ENCODE results near the gene CDC25B.

CDC25B gene

DNA sequence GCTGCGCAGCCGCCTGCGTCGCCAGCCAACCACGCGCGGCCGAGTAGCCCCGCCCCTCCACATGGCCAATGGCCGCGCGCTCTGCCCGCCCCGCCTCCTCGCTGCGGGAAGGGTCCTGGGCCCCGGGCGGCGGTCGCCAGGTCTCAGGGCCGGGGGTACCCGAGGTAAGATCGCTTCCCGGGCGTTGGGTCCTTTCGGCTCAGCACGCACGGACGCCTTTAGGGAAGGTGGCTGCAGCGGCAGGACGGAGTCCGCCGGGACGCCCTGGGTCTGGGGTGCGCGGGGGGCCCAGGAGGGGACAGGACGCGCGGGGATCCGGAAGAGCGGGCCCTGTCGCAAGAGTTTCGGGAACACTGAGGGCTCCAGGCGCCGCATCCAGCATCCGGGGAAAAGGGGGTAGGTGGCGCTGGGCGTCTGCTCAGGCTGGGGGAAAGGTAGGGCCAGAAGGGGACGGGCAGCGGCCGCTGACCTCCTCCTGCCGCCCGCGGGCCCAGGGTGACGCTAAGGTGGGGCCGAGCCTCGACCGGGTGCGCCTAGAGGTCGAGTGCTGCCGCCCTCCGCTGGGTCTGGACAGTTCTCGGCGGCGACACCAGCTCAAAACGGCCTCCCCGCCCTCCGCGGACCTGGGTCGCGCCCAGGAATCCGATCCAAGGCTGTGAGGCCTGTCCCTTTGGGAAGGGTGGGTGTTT, 50.8 kb downstream of the CDC25B start, which contains the start of gene MAVS:
Gene MAVS, plus strand, starts transcription at position 95 of the 689 bp plus-strand sequence. CDS start 7,791 bp downstream, outside the sequence.
- Mint-ChIP-seq H3K36me3 (peaks cover 23% of the 10 kb centered on the region), H3K4me3 (peak within 1 kb of the TSS; percentile 84), H3K27ac (peak within 1 kb of the TSS; percentile 95), H3K4me1 (peaks cover 25% of the 10 kb centered on the region), H3K9me3 (no peaks in the 10 kb centered on the region)
- DNase-seq (ENCODE audit: low spot score in 2 of 2) (peak; percentile 85 to 93), ATAC-seq (peak; percentile 97)

DNA sequence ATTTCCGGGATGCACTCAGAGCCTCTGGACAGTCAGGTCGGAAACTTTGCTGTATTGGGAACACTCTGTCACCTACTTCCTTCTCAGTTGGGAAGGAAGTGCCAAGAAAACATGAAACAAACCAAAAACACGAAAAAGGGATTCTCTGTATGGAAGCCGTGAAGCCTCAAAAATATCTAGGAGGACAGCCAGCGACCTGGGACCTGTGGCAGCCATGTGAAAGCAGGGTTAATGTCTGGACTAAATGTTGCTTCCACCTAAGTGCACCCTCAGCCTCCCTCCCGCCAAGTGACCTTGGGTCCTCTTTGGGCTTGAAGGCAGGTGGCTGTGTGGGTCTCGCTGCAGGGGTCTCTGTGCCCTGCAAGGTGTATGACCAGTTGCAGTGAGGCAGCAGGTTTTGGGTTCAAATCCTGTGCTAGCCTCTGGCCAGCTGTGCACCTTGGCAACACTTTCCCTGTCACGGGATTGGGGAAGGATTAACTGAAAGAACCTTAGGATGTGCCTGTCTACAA, 51.4 kb downstream of the CDC25B start:
- Mint-ChIP-seq H3K4me3 (peak overlapping the region; percentile 84), H3K27ac (peak overlapping the region; percentile 95), H3K4me1 (peaks cover 25% of the 10 kb centered on the region), H3K9me3 (no peaks in the 10 kb centered on the region), H3K36me3 (peaks cover 23% of the 10 kb centered on the region)
- DNase-seq (ENCODE audit: low spot score in 2 of 2): no peak
- ATAC-seq: no peak

DNA sequence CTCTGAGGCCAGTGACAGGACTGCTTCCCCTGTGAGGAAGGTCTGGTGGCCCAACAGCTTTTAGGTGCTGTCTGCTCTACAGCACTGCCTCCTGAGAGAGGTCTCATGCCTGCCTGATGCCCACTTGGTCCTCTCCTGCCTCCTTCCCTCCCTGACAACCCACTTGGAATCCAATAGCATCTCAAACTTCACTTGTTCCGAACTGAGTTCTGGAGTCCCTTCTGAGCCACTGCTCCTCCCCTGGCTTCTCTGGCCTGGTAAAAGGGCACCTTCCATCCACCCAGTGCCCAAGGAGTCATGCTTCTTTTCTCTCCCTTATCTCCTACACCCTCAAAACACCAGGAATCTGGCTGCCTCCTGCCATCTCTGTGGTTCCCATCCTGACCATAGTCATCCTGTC, 52.5 kb downstream of the CDC25B start:
- no peaks in the 10 kb centered on the region for H3K9me3 Mint-ChIP-seq
- DNase-seq (ENCODE audit: low spot score in 2 of 2): no peak
- no peak for ATAC-seq
- H3K36me3 Mint-ChIP-seq: peaks cover 23% of the 10 kb centered on the region
- H3K4me1 Mint-ChIP-seq: peaks cover 25% of the 10 kb centered on the region
- H3K4me3 Mint-ChIP-seq: peak overlapping the region; percentile 84
- peak overlapping the region; percentile 71 for H3K27ac Mint-ChIP-seq

DNA sequence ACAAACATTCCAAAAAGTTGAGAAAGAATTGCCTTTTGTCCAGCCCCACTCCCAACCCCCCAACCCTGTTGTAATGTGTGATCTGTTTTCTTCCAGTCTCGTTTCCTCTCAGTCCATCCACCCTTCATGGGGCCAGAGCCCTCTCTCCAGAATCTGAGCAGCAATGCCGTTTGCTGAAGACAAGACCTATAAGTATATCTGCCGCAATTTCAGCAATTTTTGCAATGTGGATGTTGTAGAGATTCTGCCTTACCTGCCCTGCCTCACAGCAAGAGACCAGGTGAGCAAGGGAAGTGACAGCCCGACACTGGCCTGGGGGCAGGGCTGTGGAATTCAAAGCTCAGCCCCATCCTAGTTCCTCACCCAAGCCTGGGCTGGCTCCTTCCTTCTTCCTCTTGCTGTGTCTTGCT, 58.4 kb downstream of the CDC25B start:
- ATAC-seq (peak; percentile 16), DNase-seq (ENCODE audit: low spot score in 2 of 2) (no peak)
- no peak overlapping the region for H3K27ac Mint-ChIP-seq
- H3K36me3 Mint-ChIP-seq: peaks cover 72% of the 10 kb centered on the region
- no peaks in the 10 kb centered on the region for H3K9me3 Mint-ChIP-seq
- no peak overlapping the region for H3K4me3 Mint-ChIP-seq
- peaks cover 19% of the 10 kb centered on the region for H3K4me1 Mint-ChIP-seq

Measured in stimulated activated effector memory CD8-positive, alpha-beta T cell treated with anti-CD3 and anti-CD28 coated beads, Interleukin-12 subunit alpha, Interleukin-12 subunit beta, amount 100 ng/mL, for 72 hours (primary cell).